H1 (cell line): ENCODE data around the gene SLC6A17. TPM values are rescaled to one million over a fixed set of nuclear protein-coding genes. Genes with fewer than 3 reads are reported as not detected.

Experiments
- CTCF ChIA-PET: fragments of 300-600 bp; sonication (Branson Sonifier 250); formaldehyde crosslinking; loops from one replicate; lab custom pipeline; 2021; ENCODE audit not compliant: partially characterized antibody; lab: Charles Lee
- POLR2A ChIA-PET: fragments of 300-600 bp; sonication (Branson Sonifier 250); formaldehyde crosslinking; loops from one replicate; lab custom pipeline; 2021; ENCODE audit warnings: inconsistent platforms; ENCODE audit not compliant: partially characterized antibody; lab: Charles Lee
- DNase-seq, 2 experiments: peaks; one replicate each; pipeline versions ENCODE4 v3.0.0 to v3.0.0-alpha.2; 2010 to 2022; ENCODE audit warnings: low spot score in 2 of 2, low read depth in 1 of 2, mixed read lengths in 1 of 2
- FAIRE-seq: peaks from 2 replicates; lab custom pipeline; 2011; peaks lifted over from hg19 to GRCh38; lab: Jason Lieb, UNC
- H2AFZ ChIP-seq: 2 replicates; pipeline ENCODE4 v1.8.1; 2012; ENCODE audit warnings: low read length, inconsistent platforms
- H2AK5ac ChIP-seq: 2 replicates; pipeline ENCODE4 v1.6.1; 2013; ENCODE audit warnings: low read depth, low read length
- H2BK120ac ChIP-seq: replicated peaks from 2 replicates; pipeline ENCODE3; 2013; ENCODE audit warnings: low read depth, low read length, inconsistent platforms
- H2BK12ac ChIP-seq: 2 replicates; pipeline ENCODE4 v1.6.1; 2013; ENCODE audit warnings: low read depth, low read length
- H2BK15ac ChIP-seq: 2 replicates; pipeline ENCODE4 v1.6.1; 2013; ENCODE audit warnings: low read length
- H2BK20ac ChIP-seq: 2 replicates; pipeline ENCODE4 v1.6.1; 2013; ENCODE audit warnings: low read length
- H2BK5ac ChIP-seq: 2 replicates; pipeline ENCODE4 v1.6.1; 2013; ENCODE audit warnings: low read depth, low read length
- H3K14ac ChIP-seq: 2 replicates; pipeline ENCODE4 v1.6.1; 2013; ENCODE audit warnings: inconsistent platforms; ENCODE audit not compliant: insufficient read length
- H3K18ac ChIP-seq: 2 replicates; pipeline ENCODE4 v1.6.1; 2013; ENCODE audit warnings: low read length; ENCODE audit errors: extremely low read depth
- H3K23ac ChIP-seq: 2 replicates; pipeline ENCODE4 v1.6.1; 2013; ENCODE audit warnings: inconsistent platforms; ENCODE audit not compliant: insufficient read length
- H3K23me2 ChIP-seq: 2 replicates; pipeline ENCODE4 v1.6.1; 2013; ENCODE audit warnings: low read depth, low read length
- H3K27ac ChIP-seq: 2 replicates; pipeline ENCODE4 v1.6.1; 2011; ENCODE audit warnings: low read depth, low read length, inconsistent platforms
- H3K27me3 ChIP-seq, 4 experiments: replicated peaks in 1 of 4; 1 replicate in 1 of 4; 2 replicates in 3 of 4; pipeline versions ENCODE4 v1.6.1 to v1.8.1; 2011 to 2013; ENCODE audit warnings: low read length in 3 of 4, mild to moderate bottlenecking in 3 of 4, inconsistent platforms in 2 of 4, mixed read lengths in 2 of 4, moderate library complexity in 1 of 4; ENCODE audit not compliant: control insufficient read depth in 3 of 4, insufficient read depth in 3 of 4; ENCODE audit errors: extremely low read depth in 1 of 4
- H3K36me3 ChIP-seq, 4 experiments: 2 replicates each; pipeline versions ENCODE4 v1.6.1 to v1.8.1; 2011 to 2013; ENCODE audit warnings: mild to moderate bottlenecking in 4 of 4, low read length in 3 of 4, moderate library complexity in 2 of 4, control low read depth in 1 of 4, inconsistent platforms in 1 of 4; ENCODE audit not compliant: insufficient read depth in 4 of 4, control insufficient read depth in 2 of 4
- H3K4ac ChIP-seq: replicated peaks from 2 replicates; pipeline ENCODE3; 2013; ENCODE audit warnings: low read length, low read depth, mixed read lengths, inconsistent platforms; ENCODE audit not compliant: insufficient read length
- H3K4me1 ChIP-seq, 4 experiments: replicated peaks in 1 of 4; 1 replicate in 1 of 4; 2 replicates in 3 of 4; pipeline versions ENCODE4 v1.6.1 to v1.8.1; 2011 to 2013; ENCODE audit warnings: low read length in 3 of 4, inconsistent platforms in 2 of 4, mixed read lengths in 1 of 4; ENCODE audit not compliant: insufficient read depth in 4 of 4, control insufficient read depth in 3 of 4
- H3K4me2 ChIP-seq, 2 experiments: 2 replicates each; pipeline versions ENCODE4 v1.6.1 to v1.8.1; 2011 to 2013; ENCODE audit warnings: low read depth in 2 of 2, low read length in 2 of 2, control low read depth in 1 of 2, inconsistent platforms in 1 of 2, mild to moderate bottlenecking in 1 of 2; ENCODE audit not compliant: insufficient read depth in 1 of 2
- H3K4me3 ChIP-seq, 4 experiments: fragments of 200-600, 300-600 bp in 1 of 4; sonication (generic), shearing (Covaris generic), sonication (Bioruptor Twin) in 1 of 4; 2 replicates each; pipeline versions ENCODE4 v1.5.1 to v1.8.1; 2011 to 2016; ENCODE audit warnings: low read length in 4 of 4, low read depth in 3 of 4, control low read depth in 2 of 4, inconsistent platforms in 2 of 4, mild to moderate bottlenecking in 2 of 4, mixed read lengths in 1 of 4, moderate library complexity in 1 of 4; ENCODE audit not compliant: insufficient read depth in 2 of 4; ENCODE audit errors: extremely low read depth in 1 of 4
- H3K56ac ChIP-seq: replicated peaks from 2 replicates; pipeline ENCODE3; 2013; ENCODE audit warnings: low read depth, mild to moderate bottlenecking, mixed read lengths, low read length, inconsistent platforms; ENCODE audit not compliant: insufficient read length
- H3K79me1 ChIP-seq: 2 replicates; pipeline ENCODE4 v1.6.1; 2013; ENCODE audit warnings: low read depth, low read length, control low read depth
- H3K79me2 ChIP-seq, 2 experiments: 2 replicates each; pipeline versions ENCODE4 v1.6.1 to v1.8.1; 2012 to 2013; ENCODE audit warnings: low read length in 2 of 2, mild to moderate bottlenecking in 2 of 2, inconsistent platforms in 1 of 2; ENCODE audit not compliant: insufficient read depth in 2 of 2, control insufficient read depth in 1 of 2
- H3K9ac ChIP-seq, 4 experiments: replicated peaks in 1 of 4; 1 replicate in 1 of 4; 2 replicates in 3 of 4; pipeline versions ENCODE4 v1.6.1 to v1.8.1; 2011 to 2013; ENCODE audit warnings: low read depth in 3 of 4, low read length in 3 of 4, control low read depth in 2 of 4, mild to moderate bottlenecking in 2 of 4, moderate library complexity in 2 of 4, inconsistent platforms in 1 of 4; ENCODE audit errors: extremely low read depth in 1 of 4
- H3K9me3 ChIP-seq, 2 experiments: 2 replicates each; pipeline versions ENCODE4 v1.6.1 to v1.8.1; 2012 to 2013; ENCODE audit warnings: mild to moderate bottlenecking in 2 of 2, moderate library complexity in 2 of 2, control low read depth in 1 of 2, inconsistent platforms in 1 of 2, low read depth in 1 of 2, low read length in 1 of 2, mixed read lengths in 1 of 2; ENCODE audit not compliant: insufficient read depth in 2 of 2
- H4K20me1 ChIP-seq, 2 experiments: replicated peaks in 1 of 2; 2 replicates each; pipeline versions ENCODE3 to v1.8.1; 2011 to 2013; ENCODE audit warnings: inconsistent platforms in 2 of 2, low read length in 2 of 2, mild to moderate bottlenecking in 1 of 2; ENCODE audit not compliant: insufficient read depth in 2 of 2, control insufficient read depth in 1 of 2
- H4K5ac ChIP-seq: 2 replicates; pipeline ENCODE4 v1.6.1; 2013; ENCODE audit warnings: low read length, low read depth, mixed read lengths, inconsistent platforms; ENCODE audit not compliant: insufficient read length
- H4K8ac ChIP-seq: 2 replicates; pipeline ENCODE4 v1.8.0; 2013; ENCODE audit warnings: mild to moderate bottlenecking, moderate library complexity, low read length, inconsistent platforms; ENCODE audit not compliant: insufficient read depth; ENCODE audit errors: extremely low read depth
- H4K91ac ChIP-seq: replicated peaks from 2 replicates; pipeline ENCODE3; 2013; ENCODE audit warnings: low read length, mixed read lengths, inconsistent platforms; ENCODE audit not compliant: insufficient read length
- TAF1 ChIP-seq: IDR thresholded peaks from 2 replicates; pipeline ENCODE4 v1.6.1; 2011; ENCODE audit warnings: mild to moderate bottlenecking, low read depth, low read length
- WGBS, 2 experiments: shearing (Covaris generic) in 1 of 2; methylation state at CpG; one replicate each; pipeline versions ENCODE4 v1.1.6 to v1.1.7; 2013 to 2015; ENCODE audit warnings: low lambda C conversion rate in 2 of 2, mixed read lengths in 2 of 2, inconsistent platforms in 1 of 2, low coverage in 1 of 2, missing lambda C conversion rate in 1 of 2; ENCODE audit not compliant: insufficient replicate concordance in 2 of 2, insufficient coverage in 1 of 2, insufficient read length in 1 of 2; ENCODE audit errors: extremely low coverage in 1 of 2, missing lambda C conversion rate in 1 of 2; 5-methylcytosine and 5-hydroxymethylcytosine counted together
- polyA plus RNA-seq, 7 experiments: library from polyadenylated mRNA; depleted of rRNA in 3 of 7; stranded (reverse) in 5 of 7; unstranded in 2 of 7; fragments of >200 nt in 5 of 7; fragments of 200-250 nt in 2 of 7; gene quantifications; 1 replicate in 5 of 7; 2 replicates in 1 of 7; 4 replicates in 1 of 7; pipeline versions ENCODE4 v1.2.1 to v1.2.3, GENCODE V29; 2011 to 2013; ENCODE audit warnings: missing spikeins in 2 of 7, mixed read lengths in 2 of 7
- total RNA-seq: library from RNA; stranded (reverse); fragmentation: NEBNext Ultra II Directional; extraction: Animal tissue kit (Norgen Biotek cat#: 25700); gene quantifications from 2 replicates; pipeline ENCODE4 v1.2.1, GENCODE V29; 2021

Gene SLC6A17
- total and polyA plus RNA-seq, 2 of the 8 experiments (the other 6 are each of a cell fraction or from before 2014, with no cell fraction given), result 0.15 to 0.28 TPM

- Histone ChIP-seq H2BK15ac (no peak overlapping the region; the same call in 1 of the 2 replicates), H3K9ac (no peak overlapping the region), H3K36me3 (no peaks in the 10 kb centered on the region), H3K27ac (no peak overlapping the region), H3K4me2 (no peak overlapping the region), H3K79me1 (no peaks in the 10 kb centered on the region), H3K18ac (no peak overlapping the region), H3K4ac (no peak overlapping the region), H2BK5ac (no peak overlapping the region), H3K9me3 (no peaks in the 10 kb centered on the region), H3K23ac (no peak overlapping the region), H3K23me2 (no peaks in the 10 kb centered on the region; the same call in 1 of the 2 replicates), H3K4me3 (no peak overlapping the region), H4K5ac (no peak overlapping the region), H2BK12ac (no peak overlapping the region), H2BK20ac (no peak overlapping the region), H3K56ac (no peak overlapping the region), H4K91ac (no peak overlapping the region), H2AK5ac (no peak overlapping the region), H2BK120ac (no peak overlapping the region), H3K27me3 (no peaks in the 10 kb centered on the region; a peak in 1 of 7 replicates), H3K14ac (no peak overlapping the region), H4K20me1 (no peaks in the 10 kb centered on the region), H2AFZ (no peak overlapping the region), H3K79me2 (no peaks in the 10 kb centered on the region), H3K4me1 (peaks cover 0 to 4% (median 0%) of the 10 kb centered on the region in 4 experiments; a peak in 2 of 7 replicates), H4K8ac (no peak overlapping the region; the same call in 1 of the 2 replicates)
- WGBS, 2 experiments, result 75% methylated on average over 2 of the region's 2 CpGs; no CpG with 5 or more reads in 1 of the 2 experiments
- TF ChIP-seq TAF1, result no peak
- DNase-seq (no peak), FAIRE-seq (no peak)
- CTCF ChIA-PET, result interaction anchor here (0.6 to 3.4 kb wide), 11 partner anchors 8 to 291 kb away, joined by 3 to 14 read pairs (median 3); no protein-coding TSS in a partner anchor
- POLR2A ChIA-PET, result interaction anchor here (1.2 kb wide), 1 partner anchor 164 kb away, joined by 3 read pairs; the partner anchor contains the start of gene RBM15
Observed at GRCh38 chr1:110174961-110175360, 24.7 kb downstream of the SLC6A17 start.
